ENCODE results near the gene DAZAP1. TPM values are rescaled to one million over a fixed set of nuclear protein-coding genes. Genes with fewer than 3 reads are reported as not detected.
A peak's percentile ranks its signal among the peaks of the same experiment; 100 is the strongest.

The DAZAP1 gene
- total and polyA plus RNA-seq, 4 donors: 5.4 to 45.0 (median 29.7) TPM

DNA sequence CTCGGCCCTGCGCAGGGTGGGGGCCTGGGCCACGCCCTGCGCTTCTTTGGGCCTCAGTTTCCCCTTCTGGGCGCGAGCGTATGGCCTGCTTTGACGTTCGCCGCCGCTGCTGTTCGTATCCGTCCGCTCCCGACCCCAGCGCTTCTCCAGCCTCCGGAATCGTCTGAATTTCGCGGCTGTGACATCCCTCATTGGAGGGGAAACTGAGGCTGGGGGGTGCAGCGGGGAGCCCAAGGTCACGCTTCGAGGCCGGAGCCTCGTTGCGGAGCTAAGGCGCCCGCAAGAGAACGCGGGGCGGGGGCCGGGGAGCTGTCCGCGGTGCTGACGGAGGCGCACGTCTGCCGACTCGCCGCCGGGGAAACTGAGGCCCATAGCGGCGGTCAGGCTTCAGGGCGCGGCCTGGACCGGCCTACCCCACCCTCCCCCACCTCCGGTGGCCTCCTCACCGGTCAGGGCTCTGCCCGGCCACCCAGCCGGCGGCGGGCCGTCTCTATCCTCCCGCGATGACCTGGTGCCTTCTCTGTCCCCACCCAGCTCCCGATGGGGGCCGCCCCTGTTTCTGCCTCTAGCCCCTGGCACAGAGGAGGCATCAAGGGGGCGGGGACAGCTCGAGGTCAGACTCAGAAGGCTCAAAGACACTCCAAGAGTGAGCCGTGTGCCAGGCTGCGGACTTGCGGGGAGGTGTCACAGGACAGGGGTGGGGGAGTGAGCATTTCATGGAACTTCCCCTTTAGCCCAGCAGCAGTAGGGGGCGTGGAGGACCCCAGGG, 39.5 kb downstream of the DAZAP1 start:
- peaks cover 8 to 17% (median 14%) of the 10 kb centered on the region in 4 donors for H3K27me3 ChIP-seq (ENCODE audit: control insufficient read depth in 4 of 4, insufficient read depth in 4 of 4, low read length in 3 of 4)
- peaks cover 3 to 13% (median 11%) of the 10 kb centered on the region in 4 donors for H3K4me1 ChIP-seq (ENCODE audit: control insufficient read depth in 4 of 4, insufficient read depth in 4 of 4, low read length in 3 of 4)
- H3K36me3 ChIP-seq (ENCODE audit: control insufficient read depth in 4 of 4, insufficient read depth in 3 of 4, low read depth in 1 of 4, low read length in 3 of 4): peaks cover under 1 to 7% (median 5%) of the 10 kb centered on the region in 4 donors
- DNase-seq (ENCODE audit: low spot score): no peak
- H3K9me3 ChIP-seq (ENCODE audit: control insufficient read depth in 4 of 4, low read length in 3 of 4): no peaks in the 10 kb centered on the region
- TF ChIP-seq, protein P1, sequence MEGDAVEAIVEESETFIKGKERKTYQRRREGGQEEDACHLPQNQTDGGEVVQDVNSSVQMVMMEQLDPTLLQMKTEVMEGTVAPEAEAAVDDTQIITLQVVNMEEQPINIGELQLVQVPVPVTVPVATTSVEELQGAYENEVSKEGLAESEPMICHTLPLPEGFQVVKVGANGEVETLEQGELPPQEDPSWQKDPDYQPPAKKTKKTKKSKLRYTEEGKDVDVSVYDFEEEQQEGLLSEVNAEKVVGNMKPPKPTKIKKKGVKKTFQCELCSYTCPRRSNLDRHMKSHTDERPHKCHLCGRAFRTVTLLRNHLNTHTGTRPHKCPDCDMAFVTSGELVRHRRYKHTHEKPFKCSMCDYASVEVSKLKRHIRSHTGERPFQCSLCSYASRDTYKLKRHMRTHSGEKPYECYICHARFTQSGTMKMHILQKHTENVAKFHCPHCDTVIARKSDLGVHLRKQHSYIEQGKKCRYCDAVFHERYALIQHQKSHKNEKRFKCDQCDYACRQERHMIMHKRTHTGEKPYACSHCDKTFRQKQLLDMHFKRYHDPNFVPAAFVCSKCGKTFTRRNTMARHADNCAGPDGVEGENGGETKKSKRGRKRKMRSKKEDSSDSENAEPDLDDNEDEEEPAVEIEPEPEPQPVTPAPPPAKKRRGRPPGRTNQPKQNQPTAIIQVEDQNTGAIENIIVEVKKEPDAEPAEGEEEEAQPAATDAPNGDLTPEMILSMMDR (IDR thresholded peaks at IDR 0.05; ENCODE audit: low read depth, low read length, missing input control): no peak
- TF ChIP-seq, protein P2, sequence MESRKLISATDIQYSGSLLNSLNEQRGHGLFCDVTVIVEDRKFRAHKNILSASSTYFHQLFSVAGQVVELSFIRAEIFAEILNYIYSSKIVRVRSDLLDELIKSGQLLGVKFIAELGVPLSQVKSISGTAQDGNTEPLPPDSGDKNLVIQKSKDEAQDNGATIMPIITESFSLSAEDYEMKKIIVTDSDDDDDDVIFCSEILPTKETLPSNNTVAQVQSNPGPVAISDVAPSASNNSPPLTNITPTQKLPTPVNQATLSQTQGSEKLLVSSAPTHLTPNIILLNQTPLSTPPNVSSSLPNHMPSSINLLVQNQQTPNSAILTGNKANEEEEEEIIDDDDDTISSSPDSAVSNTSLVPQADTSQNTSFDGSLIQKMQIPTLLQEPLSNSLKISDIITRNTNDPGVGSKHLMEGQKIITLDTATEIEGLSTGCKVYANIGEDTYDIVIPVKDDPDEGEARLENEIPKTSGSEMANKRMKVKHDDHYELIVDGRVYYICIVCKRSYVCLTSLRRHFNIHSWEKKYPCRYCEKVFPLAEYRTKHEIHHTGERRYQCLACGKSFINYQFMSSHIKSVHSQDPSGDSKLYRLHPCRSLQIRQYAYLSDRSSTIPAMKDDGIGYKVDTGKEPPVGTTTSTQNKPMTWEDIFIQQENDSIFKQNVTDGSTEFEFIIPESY (IDR thresholded peaks at IDR 0.05): no peak
- TF ChIP-seq, protein P3, sequence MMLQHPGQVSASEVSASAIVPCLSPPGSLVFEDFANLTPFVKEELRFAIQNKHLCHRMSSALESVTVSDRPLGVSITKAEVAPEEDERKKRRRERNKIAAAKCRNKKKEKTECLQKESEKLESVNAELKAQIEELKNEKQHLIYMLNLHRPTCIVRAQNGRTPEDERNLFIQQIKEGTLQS (IDR thresholded peaks at IDR 0.05): no peak
- TF ChIP-seq, protein P4, sequence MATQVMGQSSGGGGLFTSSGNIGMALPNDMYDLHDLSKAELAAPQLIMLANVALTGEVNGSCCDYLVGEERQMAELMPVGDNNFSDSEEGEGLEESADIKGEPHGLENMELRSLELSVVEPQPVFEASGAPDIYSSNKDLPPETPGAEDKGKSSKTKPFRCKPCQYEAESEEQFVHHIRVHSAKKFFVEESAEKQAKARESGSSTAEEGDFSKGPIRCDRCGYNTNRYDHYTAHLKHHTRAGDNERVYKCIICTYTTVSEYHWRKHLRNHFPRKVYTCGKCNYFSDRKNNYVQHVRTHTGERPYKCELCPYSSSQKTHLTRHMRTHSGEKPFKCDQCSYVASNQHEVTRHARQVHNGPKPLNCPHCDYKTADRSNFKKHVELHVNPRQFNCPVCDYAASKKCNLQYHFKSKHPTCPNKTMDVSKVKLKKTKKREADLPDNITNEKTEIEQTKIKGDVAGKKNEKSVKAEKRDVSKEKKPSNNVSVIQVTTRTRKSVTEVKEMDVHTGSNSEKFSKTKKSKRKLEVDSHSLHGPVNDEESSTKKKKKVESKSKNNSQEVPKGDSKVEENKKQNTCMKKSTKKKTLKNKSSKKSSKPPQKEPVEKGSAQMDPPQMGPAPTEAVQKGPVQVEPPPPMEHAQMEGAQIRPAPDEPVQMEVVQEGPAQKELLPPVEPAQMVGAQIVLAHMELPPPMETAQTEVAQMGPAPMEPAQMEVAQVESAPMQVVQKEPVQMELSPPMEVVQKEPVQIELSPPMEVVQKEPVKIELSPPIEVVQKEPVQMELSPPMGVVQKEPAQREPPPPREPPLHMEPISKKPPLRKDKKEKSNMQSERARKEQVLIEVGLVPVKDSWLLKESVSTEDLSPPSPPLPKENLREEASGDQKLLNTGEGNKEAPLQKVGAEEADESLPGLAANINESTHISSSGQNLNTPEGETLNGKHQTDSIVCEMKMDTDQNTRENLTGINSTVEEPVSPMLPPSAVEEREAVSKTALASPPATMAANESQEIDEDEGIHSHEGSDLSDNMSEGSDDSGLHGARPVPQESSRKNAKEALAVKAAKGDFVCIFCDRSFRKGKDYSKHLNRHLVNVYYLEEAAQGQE (IDR thresholded peaks at IDR 0.05): peak; percentile 97
- no peak for TF ChIP-seq TAF1 (conservative IDR thresholded peaks at IDR 0.05)
- TF ChIP-seq GABPA (IDR thresholded peaks at IDR 0.05 in 1 of 2, conservative IDR thresholded peaks at IDR 0.05 in 1 of 2): no peak
- TF ChIP-seq NR2F2 (IDR thresholded peaks at IDR 0.05): no peak
- whole genome bisulfite sequencing: 6% methylated on average over 63 of the region's 63 CpGs
- no peak overlapping the region for H3K27ac ChIP-seq (ENCODE audit: low read depth in 1 of 2, low read length in 2 of 2)
- H3K4me3 ChIP-seq (ENCODE audit: low read depth in 1 of 3, low read length in 3 of 3): no peak overlapping the region
- H3K9ac ChIP-seq (ENCODE audit: low read depth in 1 of 2, low read length in 2 of 2): no peak overlapping the region

DNA sequence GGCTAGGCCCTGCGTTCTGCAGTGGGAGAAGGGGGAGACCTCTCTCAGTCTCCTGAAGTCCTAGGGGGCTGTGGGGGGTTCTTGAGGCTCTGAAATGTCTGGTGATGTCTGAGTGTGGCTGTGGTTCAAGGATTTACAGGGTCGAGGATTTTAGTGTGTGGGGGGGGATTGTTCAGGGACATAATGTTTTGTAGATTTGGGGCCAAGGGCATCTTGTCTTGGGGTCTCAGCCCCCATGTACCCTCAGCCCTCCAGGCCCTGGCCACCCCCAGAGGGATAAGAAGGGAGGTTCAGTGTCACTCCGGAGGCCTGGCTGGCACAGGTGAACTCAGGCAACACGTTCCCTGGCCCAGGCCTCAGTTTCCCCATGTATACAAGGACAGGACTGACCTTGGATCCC, 40.1 kb downstream of the DAZAP1 start:
- Histone ChIP-seq H3K4me1 (ENCODE audit: control insufficient read depth in 4 of 4, insufficient read depth in 4 of 4, low read length in 3 of 4) (peaks cover 3 to 15% (median 11%) of the 10 kb centered on the region in 4 donors), H3K36me3 (ENCODE audit: control insufficient read depth in 4 of 4, insufficient read depth in 3 of 4, low read depth in 1 of 4, low read length in 3 of 4) (peaks cover 0 to 1% (median 0%) of the 10 kb centered on the region in 4 donors), H3K27ac (ENCODE audit: low read depth in 1 of 2, low read length in 2 of 2) (no peak overlapping the region), H3K4me3 (ENCODE audit: low read depth in 1 of 3, low read length in 3 of 3) (no peak overlapping the region), H3K9ac (ENCODE audit: low read depth in 1 of 2, low read length in 2 of 2) (no peak overlapping the region), H3K27me3 (ENCODE audit: control insufficient read depth in 4 of 4, insufficient read depth in 4 of 4, low read length in 3 of 4) (peaks cover 11 to 21% (median 16%) of the 10 kb centered on the region in 4 donors), H3K9me3 (ENCODE audit: control insufficient read depth in 4 of 4, low read length in 3 of 4) (no peaks in the 10 kb centered on the region)
- TF ChIP-seq YY1 (IDR thresholded peaks at IDR 0.05): no peak
- TF ChIP-seq, protein P5, sequence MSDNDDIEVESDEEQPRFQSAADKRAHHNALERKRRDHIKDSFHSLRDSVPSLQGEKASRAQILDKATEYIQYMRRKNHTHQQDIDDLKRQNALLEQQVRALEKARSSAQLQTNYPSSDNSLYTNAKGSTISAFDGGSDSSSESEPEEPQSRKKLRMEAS (IDR thresholded peaks at IDR 0.05): no peak
- TF ChIP-seq, protein P3 (IDR thresholded peaks at IDR 0.05): no peak
- TF ChIP-seq HNF4G (IDR thresholded peaks at IDR 0.05): no peak
- TF ChIP-seq FOXA2 (IDR thresholded peaks at IDR 0.05): no peak
- no peak for TF ChIP-seq HNF4A (conservative IDR thresholded peaks at IDR 0.05)
- TF ChIP-seq EGR1 (IDR thresholded peaks at IDR 0.05; ENCODE audit: low read depth in 2 of 2): no peak
- TF ChIP-seq RAD21 (IDR thresholded peaks at IDR 0.05): no peak
- 18% methylated on average over 4 of the region's 4 CpGs for WGBS
- no peak for DNase-seq (ENCODE audit: low spot score)
